Skeletal muscle tissue (tissue), 4 donors: ENCODE data around the gene RPL18A. TPM values are rescaled to one million over a fixed set of nuclear protein-coding genes. Genes with fewer than 3 reads are reported as not detected.

Experiments used
- H3K27ac ChIP-seq: one replicate; pipeline ENCODE4 v1.7.0; 2013; ENCODE audit warnings: mild to moderate bottlenecking, low read depth, low read length, inconsistent platforms
- H3K27me3 ChIP-seq, 3 donors: one replicate each; pipeline ENCODE4 v1.7.0; 2013; ENCODE audit warnings: low read length in 3 of 3; ENCODE audit not compliant: control insufficient read depth in 3 of 3, insufficient read depth in 3 of 3
- H3K36me3 ChIP-seq, 3 donors: one replicate each; pipeline ENCODE4 v1.7.0; 2013; ENCODE audit warnings: low read length in 3 of 3; ENCODE audit not compliant: control insufficient read depth in 3 of 3, insufficient read depth in 3 of 3
- H3K4me1 ChIP-seq, 3 donors: one replicate each; pipeline ENCODE4 v1.7.0; 2013; ENCODE audit warnings: low read length in 3 of 3, mild to moderate bottlenecking in 3 of 3; ENCODE audit not compliant: control insufficient read depth in 3 of 3, insufficient read depth in 3 of 3
- H3K4me3 ChIP-seq, 3 donors: one replicate each; pipeline ENCODE4 v1.7.0; 2013; ENCODE audit warnings: low read length in 3 of 3
- H3K9ac ChIP-seq, 3 donors: one replicate each; pipeline ENCODE4 v1.7.0; 2013; ENCODE audit warnings: low read length in 3 of 3, mild to moderate bottlenecking in 3 of 3, moderate library complexity in 2 of 3, low read depth in 1 of 3
- H3K9me3 ChIP-seq, 3 donors: one replicate each; pipeline ENCODE4 v1.7.0; 2013; ENCODE audit warnings: low read length in 3 of 3; ENCODE audit not compliant: control insufficient read depth in 3 of 3
- total RNA-seq: library from RNA; depleted of rRNA; stranded (reverse); fragments of >200 nt; gene quantifications from one replicate; pipeline ENCODE4 v1.2.3, GENCODE V29; 2014
- donor health status: Osteomylitis.

The RPL18A gene
- 1,370 TPM for total RNA-seq

GRCh38 chr19:17859533-17860330, at the start of gene RPL18A:
RPL18A (plus strand) TSS chr19:17859910; CDS start chr19:17859957, 47 bp downstream.
- Histone ChIP-seq H3K4me3 (peak within 1 kb of the TSS; percentile 82 to 99 (median 97)), H3K9ac (peak within 1 kb of the TSS; percentile 85 to 97 (median 97)), H3K27ac (peak within 1 kb of the TSS; percentile 90), H3K9me3 (no peaks in the 10 kb centered on the region), H3K27me3 (no peaks in the 10 kb centered on the region), H3K4me1 (peaks cover 31 to 52% (median 45%) of the 10 kb centered on the region in 3 donors), H3K36me3 (peaks cover 30 to 38% (median 38%) of the 10 kb centered on the region in 3 donors)

- no peak overlapping the region for H3K4me3 ChIP-seq
- H3K4me1 ChIP-seq = no peaks in the 10 kb centered on the region
- no peaks in the 10 kb centered on the region for H3K36me3 ChIP-seq
- peaks cover 12 to 24% (median 19%) of the 10 kb centered on the region in 3 donors for H3K27me3 ChIP-seq
- H3K9me3 ChIP-seq = peaks cover 0 to 9% (median 2%) of the 10 kb centered on the region in 3 donors
- H3K9ac ChIP-seq = no peak overlapping the region
- H3K27ac ChIP-seq = no peak overlapping the region
Measured at GRCh38 chr19:17811103-17811502, 48.6 kb upstream of the RPL18A start.

GRCh38 chr19:17811681-17812080, 48.0 kb upstream of the RPL18A start:
- no peak overlapping the region for H3K27ac ChIP-seq
- H3K27me3 ChIP-seq = peaks cover 11 to 24% (median 23%) of the 10 kb centered on the region in 3 donors
- no peak overlapping the region for H3K9ac ChIP-seq
- peaks cover 0 to 9% (median 2%) of the 10 kb centered on the region in 3 donors for H3K9me3 ChIP-seq
- no peaks in the 10 kb centered on the region for H3K36me3 ChIP-seq
- H3K4me3 ChIP-seq = no peak overlapping the region
- no peaks in the 10 kb centered on the region for H3K4me1 ChIP-seq

GRCh38 chr19:17812099-17812498, 47.6 kb upstream of the RPL18A start:
- H3K4me1 ChIP-seq = no peaks in the 10 kb centered on the region
- H3K9me3 ChIP-seq = peaks cover 0 to 9% (median 2%) of the 10 kb centered on the region in 3 donors
- no peak overlapping the region for H3K4me3 ChIP-seq
- H3K27me3 ChIP-seq = peaks cover 13 to 28% (median 27%) of the 10 kb centered on the region in 3 donors
- H3K27ac ChIP-seq = no peak overlapping the region
- H3K36me3 ChIP-seq = no peaks in the 10 kb centered on the region
- H3K9ac ChIP-seq = no peak overlapping the region

- H3K36me3 ChIP-seq = no peaks in the 10 kb centered on the region
- H3K27ac ChIP-seq = no peak overlapping the region
- no peaks in the 10 kb centered on the region for H3K4me1 ChIP-seq
- peaks cover 6 to 21% (median 18%) of the 10 kb centered on the region in 3 donors for H3K27me3 ChIP-seq
- H3K9me3 ChIP-seq = no peaks in the 10 kb centered on the region
- H3K9ac ChIP-seq = no peak overlapping the region
- H3K4me3 ChIP-seq = no peak overlapping the region
Measured at GRCh38 chr19:17817668-17818363, 41.9 kb upstream of the RPL18A start.

- Histone ChIP-seq H3K4me3 (no peak within 1 kb of the TSS), H3K27ac (no peak within 1 kb of the TSS), H3K27me3 (peaks cover 14 to 28% (median 17%) of the 10 kb centered on the region in 3 donors)
Measured at GRCh38 chr19:17821190-17821589, 38.5 kb upstream of the RPL18A start, which contains the start of gene INSL3. INSL3 (minus strand) TSS chr19:17821519; CDS start chr19:17821506, 13 bp downstream.

GRCh38 chr19:17824339-17824738, 35.4 kb upstream of the RPL18A start:
- no peak overlapping the region for H3K27ac ChIP-seq
- no peaks in the 10 kb centered on the region for H3K9me3 ChIP-seq
- H3K36me3 ChIP-seq = no peaks in the 10 kb centered on the region
- H3K9ac ChIP-seq = no peak overlapping the region
- H3K4me3 ChIP-seq = no peak overlapping the region
- peaks cover 11 to 18% (median 11%) of the 10 kb centered on the region in 3 donors for H3K27me3 ChIP-seq
- no peaks in the 10 kb centered on the region for H3K4me1 ChIP-seq

More at GRCh38 chr19:17821190-17821589, 38.5 kb upstream of the RPL18A start, which contains the start of gene INSL3:
- Histone ChIP-seq H3K9me3 (no peaks in the 10 kb centered on the region), H3K4me1 (no peaks in the 10 kb centered on the region), H3K36me3 (no peaks in the 10 kb centered on the region), H3K9ac (no peak within 1 kb of the TSS)

- Histone ChIP-seq H3K4me1 (peaks cover 0 to 3% (median 0%) of the 10 kb centered on the region in 3 donors), H3K36me3 (no peaks in the 10 kb centered on the region), H3K27ac (no peak overlapping the region), H3K9ac (no peak overlapping the region), H3K4me3 (no peak overlapping the region), H3K27me3 (peaks cover 19 to 30% (median 20%) of the 10 kb centered on the region in 3 donors), H3K9me3 (no peaks in the 10 kb centered on the region)
Measured at GRCh38 chr19:17826508-17827056, 33.1 kb upstream of the RPL18A start.

- peaks cover 0 to 2% (median 0%) of the 10 kb centered on the region in 3 donors for H3K36me3 ChIP-seq
- H3K9ac ChIP-seq = no peak overlapping the region
- H3K4me3 ChIP-seq = peak overlapping the region in 1 of 3 donors; percentile 31
- no peak overlapping the region for H3K27ac ChIP-seq
- peaks cover 26 to 40% (median 38%) of the 10 kb centered on the region in 3 donors for H3K27me3 ChIP-seq
- H3K4me1 ChIP-seq = peaks cover 0 to 3% (median 0%) of the 10 kb centered on the region in 3 donors
- no peaks in the 10 kb centered on the region for H3K9me3 ChIP-seq
Measured at GRCh38 chr19:17829855-17830566, 29.7 kb upstream of the RPL18A start.
